HepG2 (cell line): ENCODE measurements around the gene PHTF2.

ENCODE experiments used
- CHD4 ChIP-seq: fragments of 200-600 bp; sonication (generic); IDR thresholded peaks from 2 replicates; pipeline ENCODE4 v1.7.0; 2017; ENCODE audit warnings: mild to moderate bottlenecking, low read length, borderline replicate concordance
- GABPA ChIP-seq, 2 experiments: IDR thresholded peaks; 2 replicates each; pipeline ENCODE4 v1.6.1; 2011 to 2016; ENCODE audit warnings: low read depth in 2 of 2, low read length in 1 of 2, missing biosample characterization in 1 of 2, missing genetic modification characterization in 1 of 2
- NCOA5 ChIP-seq: sonication (generic); formaldehyde crosslinking; IDR thresholded peaks from 2 replicates; pipeline ENCODE4 v1.4.0; 2020; ENCODE audit warnings: missing genetic modification reagents
- PHF5A ChIP-seq: IDR thresholded peaks from one replicate; pipeline ENCODE4 v1.6.1; 2018; ENCODE audit warnings: low read depth, missing genetic modification reagents; ENCODE audit not compliant: unreplicated experiment
- SETDB1 ChIP-seq: sonication (generic); formaldehyde crosslinking; IDR thresholded peaks from 2 replicates; pipeline ENCODE4 v1.5.1; 2020; ENCODE audit warnings: missing genetic modification reagents, mild to moderate bottlenecking, borderline replicate concordance
- ZNF138 ChIP-seq: sonication (generic); formaldehyde crosslinking; IDR thresholded peaks from 2 replicates; pipeline ENCODE4 v1.5.0; 2020; ENCODE audit warnings: mild to moderate bottlenecking, low read depth, missing genetic modification reagents
- ZNF431 ChIP-seq: sonication (generic); formaldehyde crosslinking; IDR thresholded peaks from 2 replicates; pipeline ENCODE4 v1.9.0; 2022; ENCODE audit warnings: missing genetic modification reagents, low read depth, mild to moderate bottlenecking, borderline replicate concordance
- TF ChIP-seq, protein P1 (sequence below): sonication (generic); formaldehyde crosslinking; IDR thresholded peaks from 2 replicates; pipeline ENCODE4 v1.5.0; 2020; ENCODE audit warnings: missing genetic modification reagents
- TF ChIP-seq, protein P2 (sequence below): sonication (generic); formaldehyde crosslinking; IDR thresholded peaks from 2 replicates; pipeline ENCODE4 v1.5.0; 2020; ENCODE audit warnings: mild to moderate bottlenecking, missing genetic modification reagents, moderate library complexity

DNA sequence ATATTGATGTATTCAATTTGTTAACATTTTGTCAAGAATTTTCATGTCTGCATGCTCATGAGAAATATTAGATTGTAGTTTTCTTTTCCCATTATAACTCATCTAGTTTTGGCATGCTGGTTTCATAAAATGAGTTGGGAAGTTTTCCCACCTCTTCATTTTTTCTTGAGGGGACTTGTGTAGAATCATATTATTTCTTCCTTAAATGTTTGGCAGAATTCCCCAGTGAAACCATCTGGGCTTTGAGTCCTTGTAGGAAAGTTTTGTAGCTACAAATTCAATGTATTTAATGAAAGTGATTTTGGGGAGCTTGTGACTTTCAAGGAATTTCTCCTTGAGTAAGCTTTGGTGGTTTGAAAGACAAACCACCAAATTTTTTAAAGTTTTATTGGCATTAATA lies 173.2 kb downstream of the PHTF2 start:
- no peak for TF ChIP-seq CHD4
- TF ChIP-seq PHF5A (CRISPR knock-in tag): no peak
- no peak for TF ChIP-seq GABPA (IDR thresholded peaks at IDR 0.05; ENCODE audit: low read depth, low read length)
- TF ChIP-seq GABPA (CRISPR knock-in tag; IDR thresholded peaks at IDR 0.05; ENCODE audit: low read depth): no peak
- no peak for TF ChIP-seq SETDB1
- TF ChIP-seq, protein P1, sequence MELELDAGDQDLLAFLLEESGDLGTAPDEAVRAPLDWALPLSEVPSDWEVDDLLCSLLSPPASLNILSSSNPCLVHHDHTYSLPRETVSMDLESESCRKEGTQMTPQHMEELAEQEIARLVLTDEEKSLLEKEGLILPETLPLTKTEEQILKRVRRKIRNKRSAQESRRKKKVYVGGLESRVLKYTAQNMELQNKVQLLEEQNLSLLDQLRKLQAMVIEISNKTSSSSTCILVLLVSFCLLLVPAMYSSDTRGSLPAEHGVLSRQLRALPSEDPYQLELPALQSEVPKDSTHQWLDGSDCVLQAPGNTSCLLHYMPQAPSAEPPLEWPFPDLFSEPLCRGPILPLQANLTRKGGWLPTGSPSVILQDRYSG: no peak
- TF ChIP-seq ZNF431 (CRISPR knock-in tag): no peak
- no peak for TF ChIP-seq ZNF138 (CRISPR knock-in tag)
- TF ChIP-seq, protein P2, sequence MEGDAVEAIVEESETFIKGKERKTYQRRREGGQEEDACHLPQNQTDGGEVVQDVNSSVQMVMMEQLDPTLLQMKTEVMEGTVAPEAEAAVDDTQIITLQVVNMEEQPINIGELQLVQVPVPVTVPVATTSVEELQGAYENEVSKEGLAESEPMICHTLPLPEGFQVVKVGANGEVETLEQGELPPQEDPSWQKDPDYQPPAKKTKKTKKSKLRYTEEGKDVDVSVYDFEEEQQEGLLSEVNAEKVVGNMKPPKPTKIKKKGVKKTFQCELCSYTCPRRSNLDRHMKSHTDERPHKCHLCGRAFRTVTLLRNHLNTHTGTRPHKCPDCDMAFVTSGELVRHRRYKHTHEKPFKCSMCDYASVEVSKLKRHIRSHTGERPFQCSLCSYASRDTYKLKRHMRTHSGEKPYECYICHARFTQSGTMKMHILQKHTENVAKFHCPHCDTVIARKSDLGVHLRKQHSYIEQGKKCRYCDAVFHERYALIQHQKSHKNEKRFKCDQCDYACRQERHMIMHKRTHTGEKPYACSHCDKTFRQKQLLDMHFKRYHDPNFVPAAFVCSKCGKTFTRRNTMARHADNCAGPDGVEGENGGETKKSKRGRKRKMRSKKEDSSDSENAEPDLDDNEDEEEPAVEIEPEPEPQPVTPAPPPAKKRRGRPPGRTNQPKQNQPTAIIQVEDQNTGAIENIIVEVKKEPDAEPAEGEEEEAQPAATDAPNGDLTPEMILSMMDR (CRISPR knock-in tag): no peak
- TF ChIP-seq NCOA5 (CRISPR knock-in tag): no peak
